ENCODE measurements around the gene ELMOD3. TPM values are rescaled to one million over a fixed set of nuclear protein-coding genes. Genes with fewer than 3 reads are reported as not detected.

The ELMOD3 gene
- total and polyA plus RNA-seq, 2 of the 8 experiments (the other 6 are each of a cell fraction or from before 2014, with no cell fraction given) = 8.5 to 10.2 TPM

- Histone ChIP-seq H3K14ac (ENCODE audit: insufficient read length) (no peak within 1 kb of the TSS), H3K36me3 (ENCODE audit: control insufficient read depth in 2 of 4, insufficient read depth in 4 of 4, low read length in 3 of 4) (no peaks in the 10 kb centered on the region), H2BK120ac (replicated peaks; ENCODE audit: low read depth, low read length) (no peak within 1 kb of the TSS), H3K23ac (ENCODE audit: insufficient read length) (no peak within 1 kb of the TSS), H3K9me3 (ENCODE audit: insufficient read depth in 2 of 2, low read depth in 1 of 2, low read length in 1 of 2) (no peaks in the 10 kb centered on the region), H2BK20ac (ENCODE audit: low read length) (0 out of 2 replicates have a peak within 1 kb of the TSS, but pooled peaks have one; percentile 25), H2BK5ac (ENCODE audit: low read depth, low read length) (peak within 1 kb of the TSS; percentile 92), H3K79me2 (ENCODE audit: control insufficient read depth in 1 of 2, insufficient read depth in 2 of 2, low read length in 2 of 2) (no peaks in the 10 kb centered on the region), H3K79me1 (ENCODE audit: low read depth, low read length) (no peaks in the 10 kb centered on the region), H3K4ac (replicated peaks; ENCODE audit: insufficient read length, low read depth, low read length) (peak within 1 kb of the TSS; percentile 92), H3K18ac (ENCODE audit: extremely low read depth, low read length) (peak within 1 kb of the TSS; percentile 99), H3K27ac (ENCODE audit: low read depth, low read length) (peak within 1 kb of the TSS; percentile 81; the same call in 1 of the 2 replicates), H3K4me3 (ENCODE audit: extremely low read depth in 1 of 4, insufficient read depth in 2 of 4, low read depth in 3 of 4, low read length in 4 of 4) (peak within 1 kb of the TSS; percentile 74 to 82 (median 80)), H3K4me2 (ENCODE audit: insufficient read depth in 1 of 2, low read depth in 2 of 2, low read length in 2 of 2) (peak within 1 kb of the TSS; percentile 78 to 90), H4K5ac (ENCODE audit: insufficient read length, low read depth, low read length) (peak within 1 kb of the TSS; percentile 92), H3K4me1 (replicated peaks in 1 of 4; ENCODE audit: control insufficient read depth in 3 of 4, insufficient read depth in 4 of 4, low read length in 3 of 4) (peaks cover 0 to 20% (median 13%) of the 10 kb centered on the region in 4 experiments; a peak in 6 of 7 replicates), H2AFZ (ENCODE audit: low read length) (peak within 1 kb of the TSS; percentile 92; the same call in 1 of the 2 replicates), H4K20me1 (replicated peaks in 1 of 2; ENCODE audit: control insufficient read depth in 1 of 2, insufficient read depth in 2 of 2, low read length in 2 of 2) (no peaks in the 10 kb centered on the region), H4K91ac (replicated peaks; ENCODE audit: insufficient read length, low read length) (peak within 1 kb of the TSS; percentile 92), H3K27me3 (replicated peaks in 1 of 4; ENCODE audit: control insufficient read depth in 3 of 4, extremely low read depth in 1 of 4, insufficient read depth in 3 of 4, low read length in 3 of 4) (peaks cover 0 to 3% (median 1%) of the 10 kb centered on the region in 4 experiments; a peak in 1 of 7 replicates), H3K23me2 (ENCODE audit: low read depth, low read length) (peaks cover 5% of the 10 kb centered on the region; the same call in 1 of the 2 replicates), H3K9ac (replicated peaks in 1 of 4; ENCODE audit: extremely low read depth in 1 of 4, low read depth in 3 of 4, low read length in 3 of 4) (peak within 1 kb of the TSS in 3 of 4 experiments; percentile 79 to 82 (median 81); a peak in 6 of 7 replicates), H2AK5ac (ENCODE audit: low read depth, low read length) (peak within 1 kb of the TSS; percentile 5), H3K56ac (replicated peaks; ENCODE audit: insufficient read length, low read depth, low read length) (peak within 1 kb of the TSS; percentile 89), H4K8ac (ENCODE audit: extremely low read depth, insufficient read depth, low read length) (peak within 1 kb of the TSS; percentile 98), H2BK15ac (ENCODE audit: low read length) (peak within 1 kb of the TSS; percentile 31; the same call in 1 of the 2 replicates), H2BK12ac (ENCODE audit: low read depth, low read length) (peak within 1 kb of the TSS; percentile 92)
- 23% methylated on average over 33 of the region's 57 CpGs; no CpG with 5 or more reads in 1 of the 2 experiments for WGBS, 2 experiments (ENCODE audit: extremely low coverage in 1 of 2, insufficient coverage in 1 of 2, insufficient read length in 1 of 2, insufficient replicate concordance in 2 of 2, low coverage in 1 of 2, low lambda C conversion rate in 2 of 2, missing lambda C conversion rate in 1 of 2)
- DNase-seq (ENCODE audit: low read depth in 1 of 2, low spot score in 2 of 2) = peak in 1 of 2 experiments; percentile 93
- ChIA-PET CTCF (ENCODE audit: partially characterized antibody) (interaction anchor here (1.1 to 15.1 kb wide), 12 partner anchors 10 to 134 kb away, joined by 3 to 259 read pairs (median 18); partner anchors contain the start of genes CAPG and MAT2A), POLR2A (ENCODE audit: partially characterized antibody) (interaction anchor here (0.7 to 55.3 kb wide), 14 partner anchors 10 to 350 kb away, joined by 3 to 1889 read pairs (median 4); partner anchors contain the start of genes C2orf68, GGCX, MAT2A and TCF7L1)
- FAIRE-seq = no peak
- TF ChIP-seq SP2 (IDR thresholded peaks at IDR 0.05; ENCODE audit: low read length) = no peak
- peak; percentile 89 for TF ChIP-seq MAX (IDR thresholded peaks at IDR 0.05)
- TF ChIP-seq POLR2AphosphoS5 (IDR thresholded peaks at IDR 0.05; ENCODE audit: low read depth, low read length) = peak; percentile 74
- TF ChIP-seq KDM4A (IDR thresholded peaks at IDR 0.05; ENCODE audit: low read depth, low read length, severe bottlenecking) = peak; percentile 42
- TF ChIP-seq CEBPB (IDR thresholded peaks at IDR 0.05; ENCODE audit: low read depth, low read length) = peak; percentile 86
- TF ChIP-seq EGR1 (IDR thresholded peaks at IDR 0.05; ENCODE audit: borderline replicate concordance, low read depth, low read length) = no peak
- no peak for TF ChIP-seq SRF (IDR thresholded peaks at IDR 0.05; ENCODE audit: low read depth, low read length)
- TF ChIP-seq ASH2L (IDR thresholded peaks at IDR 0.05; ENCODE audit: low read length) = peak; percentile 21
- peak; percentile 60; the same call in 1 of the 2 replicates for TF ChIP-seq SP4 (IDR thresholded peaks at IDR 0.05; ENCODE audit: low read length)
- TF ChIP-seq SIRT6 (IDR thresholded peaks at IDR 0.05; ENCODE audit: low read length) = no peak
- TF ChIP-seq EP300 (IDR thresholded peaks at IDR 0.05; ENCODE audit: borderline replicate concordance in 1 of 2, low read depth in 2 of 2, low read length in 2 of 2) = no peak
Measured at GRCh38 chr2:85418132-85419008, 63.8 kb downstream of the ELMOD3 start, which contains the start of gene SH2D6. SH2D6 (plus strand) TSS chr2:85418714; CDS start chr2:85429466, 10,752 bp downstream.

Data from H1 (cell line).